DOHH2 (cell line): ENCODE results near the gene PITX2.

Experiments used
- H3F3A ChIP-seq: fragments of 200-600 bp; sonication (generic), shearing (Covaris generic); 2 replicates; pipeline ENCODE4 v1.6.0; 2016; ENCODE audit warnings: antibody characterized with exemption, mild to moderate bottlenecking; ENCODE audit not compliant: control insufficient read depth, insufficient read depth
- H3K27ac ChIP-seq: fragments of 200-600 bp; sonication (generic); 2 replicates; pipeline ENCODE4 v1.5.1; 2014; ENCODE audit warnings: low read depth, mild to moderate bottlenecking, low read length, moderate library complexity
- H3K27me3 ChIP-seq: fragments of 200-600 bp; sonication (generic); 2 replicates; pipeline ENCODE4 v1.6.1; 2014; ENCODE audit warnings: mild to moderate bottlenecking, low read length, mixed read lengths; ENCODE audit not compliant: control insufficient read depth
- H3K36me3 ChIP-seq: fragments of 200-600 bp; sonication (generic); 2 replicates; pipeline ENCODE4 v1.6.1; 2014; ENCODE audit warnings: mild to moderate bottlenecking, low read length, moderate library complexity, mixed read lengths; ENCODE audit not compliant: control insufficient read depth
- H3K4me1 ChIP-seq: fragments of 200-600 bp; sonication (generic); 2 replicates; pipeline ENCODE4 v1.6.1; 2014; ENCODE audit warnings: mild to moderate bottlenecking, low read length, mixed read lengths; ENCODE audit not compliant: control insufficient read depth
- H3K4me2 ChIP-seq: fragments of 200-600 bp; sonication (generic); 2 replicates; pipeline ENCODE4 v1.6.0; 2014; ENCODE audit warnings: mild to moderate bottlenecking, low read length, moderate library complexity
- H3K4me3 ChIP-seq: fragments of 200-600 bp; sonication (generic); 2 replicates; pipeline ENCODE4 v1.5.1; 2014; ENCODE audit warnings: mild to moderate bottlenecking, low read length, mixed read lengths
- H3K79me2 ChIP-seq: fragments of 200-600 bp; sonication (generic); 2 replicates; pipeline ENCODE4 v1.6.1; 2014; ENCODE audit warnings: mild to moderate bottlenecking, low read length, mixed read lengths; ENCODE audit not compliant: control insufficient read depth
- H3K9me2 ChIP-seq: fragments of 200-600 bp; sonication (generic); replicated peaks from 2 replicates; pipeline ENCODE4 v1.6.1; 2014; ENCODE audit warnings: mild to moderate bottlenecking, low read length, mixed read lengths; ENCODE audit not compliant: control insufficient read depth
- H3K9me3 ChIP-seq: fragments of 200-600 bp; sonication (generic); 2 replicates; pipeline ENCODE4 v1.6.1; 2014; ENCODE audit warnings: antibody characterized with exemption, low read length, mixed read lengths; ENCODE audit not compliant: control insufficient read depth, insufficient read depth
- H4K20me1 ChIP-seq: fragments of 200-600 bp; sonication (generic); 2 replicates; pipeline ENCODE4 v1.6.0; 2014; ENCODE audit warnings: low read depth, mild to moderate bottlenecking, antibody characterized with exemption, low read length, moderate library complexity; ENCODE audit not compliant: control insufficient read depth, insufficient read depth
- EZH2phosphoT487 ChIP-seq: fragments of 200-600 bp; sonication (generic); IDR thresholded peaks from 2 replicates; pipeline ENCODE4 v1.6.1; 2017; ENCODE audit warnings: borderline replicate concordance, mild to moderate bottlenecking, antibody characterized with exemption, low read length, moderate library complexity, mixed read lengths
- TF ChIP-seq, protein P1 (sequence below): fragments of 200-600 bp; sonication (generic); IDR thresholded peaks from one replicate; pipeline ENCODE4 v1.5.1; 2014; ENCODE audit warnings: antibody characterized with exemption, mild to moderate bottlenecking, low read depth, low read length; ENCODE audit not compliant: poor library complexity, severe bottlenecking

The PITX2 gene

GRCh38 chr4:110623718-110624397 is 981 bp upstream of the PITX2 start:
- no peak overlapping the region for H3K4me3 ChIP-seq
- H3K27me3 ChIP-seq: peaks cover 12% of the 10 kb centered on the region

DNA sequence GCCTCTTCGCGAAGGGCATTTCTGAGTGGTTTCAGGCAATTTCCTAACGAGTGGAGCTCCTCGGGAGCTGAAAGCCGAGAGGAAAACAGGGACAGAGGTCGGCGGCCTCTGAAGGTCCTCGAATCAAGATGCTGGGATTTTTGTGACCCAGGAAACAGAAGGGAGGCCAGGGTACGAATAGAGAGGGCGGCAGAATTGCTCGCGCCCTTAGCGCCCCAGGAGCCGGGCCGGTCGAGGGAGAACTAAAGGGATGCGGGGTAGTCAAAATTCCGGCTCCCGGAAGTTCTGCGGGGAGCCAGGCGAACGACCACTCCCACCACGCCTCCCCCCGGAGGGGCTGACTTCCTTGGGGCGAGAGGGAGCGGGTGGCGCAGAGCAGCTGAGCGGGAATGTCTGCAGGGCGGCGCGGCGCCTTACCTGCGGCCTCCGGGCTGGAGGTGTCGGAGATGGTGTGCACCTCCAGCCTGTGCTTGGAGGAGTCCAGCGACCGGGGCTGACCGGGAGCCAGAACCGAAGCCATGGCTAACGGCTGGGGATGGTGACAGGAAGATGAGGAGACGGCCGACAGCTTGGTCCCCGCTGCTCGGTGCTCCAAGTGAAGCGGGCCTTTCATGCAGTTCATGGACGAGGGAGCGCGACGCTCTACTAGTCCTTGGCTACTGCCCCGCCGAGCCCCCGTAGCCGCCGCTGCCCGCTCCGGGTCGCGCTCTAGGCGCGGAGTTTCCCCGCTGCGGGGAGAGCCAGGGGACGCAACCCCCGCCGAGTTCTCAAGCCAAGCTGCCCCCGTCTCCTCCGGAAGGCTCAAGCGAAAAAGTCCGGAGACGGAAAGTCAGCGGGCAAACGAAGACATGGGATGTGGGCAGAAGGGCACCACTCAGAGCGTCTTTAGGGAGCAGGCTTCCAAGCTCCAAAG is 782 bp downstream of the PITX2 start:
- H4K20me1 ChIP-seq: no peaks in the 10 kb centered on the region
- no peaks in the 10 kb centered on the region for H3K36me3 ChIP-seq
- H3F3A ChIP-seq: no peaks in the 10 kb centered on the region
- H3K9me2 ChIP-seq: no peaks in the 10 kb centered on the region
- no peaks in the 10 kb centered on the region for H3K4me1 ChIP-seq
- TF ChIP-seq, protein P1, sequence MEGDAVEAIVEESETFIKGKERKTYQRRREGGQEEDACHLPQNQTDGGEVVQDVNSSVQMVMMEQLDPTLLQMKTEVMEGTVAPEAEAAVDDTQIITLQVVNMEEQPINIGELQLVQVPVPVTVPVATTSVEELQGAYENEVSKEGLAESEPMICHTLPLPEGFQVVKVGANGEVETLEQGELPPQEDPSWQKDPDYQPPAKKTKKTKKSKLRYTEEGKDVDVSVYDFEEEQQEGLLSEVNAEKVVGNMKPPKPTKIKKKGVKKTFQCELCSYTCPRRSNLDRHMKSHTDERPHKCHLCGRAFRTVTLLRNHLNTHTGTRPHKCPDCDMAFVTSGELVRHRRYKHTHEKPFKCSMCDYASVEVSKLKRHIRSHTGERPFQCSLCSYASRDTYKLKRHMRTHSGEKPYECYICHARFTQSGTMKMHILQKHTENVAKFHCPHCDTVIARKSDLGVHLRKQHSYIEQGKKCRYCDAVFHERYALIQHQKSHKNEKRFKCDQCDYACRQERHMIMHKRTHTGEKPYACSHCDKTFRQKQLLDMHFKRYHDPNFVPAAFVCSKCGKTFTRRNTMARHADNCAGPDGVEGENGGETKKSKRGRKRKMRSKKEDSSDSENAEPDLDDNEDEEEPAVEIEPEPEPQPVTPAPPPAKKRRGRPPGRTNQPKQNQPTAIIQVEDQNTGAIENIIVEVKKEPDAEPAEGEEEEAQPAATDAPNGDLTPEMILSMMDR: no peak
- no peak for TF ChIP-seq EZH2phosphoT487
- H3K79me2 ChIP-seq: no peaks in the 10 kb centered on the region
- H3K4me2 ChIP-seq: no peak overlapping the region
- H3K27me3 ChIP-seq: peaks cover 10% of the 10 kb centered on the region
- H3K27ac ChIP-seq: no peak overlapping the region
- H3K4me3 ChIP-seq: no peak overlapping the region
- H3K9me3 ChIP-seq: peaks cover 10% of the 10 kb centered on the region; the same call in 1 of the 2 replicates

More at GRCh38 chr4:110623718-110624397, 981 bp upstream of the PITX2 start:
- Histone ChIP-seq H3K4me2 (no peak overlapping the region), H3K9me2 (no peaks in the 10 kb centered on the region), H3K27ac (no peak overlapping the region), H3K4me1 (no peaks in the 10 kb centered on the region), H3F3A (no peaks in the 10 kb centered on the region), H4K20me1 (no peaks in the 10 kb centered on the region), H3K79me2 (no peaks in the 10 kb centered on the region), H3K9me3 (peaks cover 15% of the 10 kb centered on the region), H3K36me3 (no peaks in the 10 kb centered on the region)
- TF ChIP-seq EZH2phosphoT487: no peak
- TF ChIP-seq, protein P1: no peak

GRCh38 chr4:110621328-110621812 is 1.5 kb downstream of the PITX2 start:
- Histone ChIP-seq H3K4me2 (no peak overlapping the region), H3K27ac (no peak overlapping the region), H4K20me1 (no peaks in the 10 kb centered on the region), H3K9me3 (peaks cover 10% of the 10 kb centered on the region; the same call in 1 of the 2 replicates), H3K36me3 (no peaks in the 10 kb centered on the region), H3K79me2 (no peaks in the 10 kb centered on the region), H3K9me2 (no peaks in the 10 kb centered on the region), H3K4me3 (no peak overlapping the region), H3F3A (no peaks in the 10 kb centered on the region), H3K27me3 (peaks cover 17% of the 10 kb centered on the region), H3K4me1 (no peaks in the 10 kb centered on the region)
- TF ChIP-seq, protein P1: no peak
